CD4-positive, alpha-beta memory T cell (primary cell): ENCODE data around the gene NTS. TPM values are rescaled to one million over a fixed set of nuclear protein-coding genes. Genes with fewer than 3 reads are reported as not detected.

Experiments
- CTCF ChIA-PET: fragments of 350-600 bp; sonication (Branson Sonifier 250); formaldehyde crosslinking; loops from one replicate; lab custom pipeline; 2021; ENCODE audit warnings: inconsistent platforms; ENCODE audit not compliant: partially characterized antibody; lab: Charles Lee
- POLR2A ChIA-PET: fragments of 350-600 bp; sonication (Branson Sonifier 250); formaldehyde crosslinking; loops from one replicate; lab custom pipeline; 2021; ENCODE audit not compliant: partially characterized antibody; lab: Charles Lee
- DNase-seq, 5 donors: peaks; one replicate each; pipeline versions ENCODE4 v3.0.0 to v3.0.0-alpha.2; 2020 to 2022; ENCODE audit warnings: mixed read lengths in 1 of 5
- H3K27ac ChIP-seq: one replicate; pipeline ENCODE4 v1.7.0; 2013; ENCODE audit warnings: low read depth, low read length
- H3K27me3 ChIP-seq: 2 replicates; pipeline ENCODE4 v1.7.0; 2013; ENCODE audit warnings: mild to moderate bottlenecking, low read length, moderate library complexity; ENCODE audit not compliant: insufficient read depth
- H3K36me3 ChIP-seq: 2 replicates; pipeline ENCODE4 v1.7.0; 2013; ENCODE audit warnings: mild to moderate bottlenecking, low read length, moderate library complexity; ENCODE audit not compliant: insufficient read depth
- H3K4me1 ChIP-seq: 2 replicates; pipeline ENCODE4 v1.7.0; 2013; ENCODE audit warnings: mild to moderate bottlenecking, low read length, moderate library complexity; ENCODE audit not compliant: insufficient read depth
- H3K4me3 ChIP-seq, 2 donors: one replicate each; pipeline ENCODE4 v1.7.0; 2013; ENCODE audit warnings: low read length in 2 of 2, mild to moderate bottlenecking in 1 of 2
- H3K9me3 ChIP-seq, 2 donors: one replicate each; pipeline ENCODE4 v1.7.0; 2013; ENCODE audit warnings: low read length in 2 of 2, control low read depth in 1 of 2; ENCODE audit not compliant: control insufficient read depth in 1 of 2
- H3K27ac Mint-ChIP-seq, 7 donors: one replicate each; pipeline ENCODE4 v1.8.0; 2020 to 2021; ENCODE audit warnings: mixed read lengths in 7 of 7, mild to moderate bottlenecking in 6 of 7, inconsistent platforms in 3 of 7, moderate library complexity in 3 of 7
- H3K27me3 Mint-ChIP-seq, 2 donors: one replicate each; pipeline ENCODE4 v1.8.0; 2020 to 2021; ENCODE audit warnings: mixed read lengths in 2 of 2
- H3K36me3 Mint-ChIP-seq, 2 donors: one replicate each; pipeline ENCODE4 v1.8.0; 2020 to 2021; ENCODE audit warnings: mixed read lengths in 2 of 2, inconsistent platforms in 1 of 2, mild to moderate bottlenecking in 1 of 2
- H3K4me1 Mint-ChIP-seq, 4 donors: one replicate each; pipeline ENCODE4 v1.8.0; 2020 to 2021; ENCODE audit warnings: mixed read lengths in 4 of 4, mild to moderate bottlenecking in 1 of 4
- H3K4me3 Mint-ChIP-seq, 8 donors: one replicate each; pipeline ENCODE4 v1.8.0; 2020 to 2021; ENCODE audit warnings: mixed read lengths in 8 of 8, mild to moderate bottlenecking in 7 of 8, moderate library complexity in 6 of 8, inconsistent platforms in 3 of 8
- H3K9me3 Mint-ChIP-seq, 8 donors: one replicate each; pipeline ENCODE4 v1.8.0; 2020 to 2021; ENCODE audit warnings: mixed read lengths in 8 of 8, mild to moderate bottlenecking in 5 of 8, inconsistent platforms in 3 of 8, moderate library complexity in 1 of 8
- intact Hi-C: fragments of 100-400 bp; cut with micrococcal nuclease; formaldehyde crosslinking; loops from one replicate; pipeline ENCODE4 v1.15.1; 2023
- polyA plus RNA-seq, 2 donors: library from polyadenylated mRNA; unstranded; fragments of 300-500 nt; fragmentation: Illumina TruSeq; gene quantifications; one replicate each; pipeline ENCODE4 v1.2.3, GENCODE V29; 2021
- total RNA-seq, 2 experiments: library from RNA; stranded (reverse); gene quantifications; one replicate each; pipeline ENCODE4 v1.2.3, GENCODE V29; 2021

Gene NTS
- total and polyA plus RNA-seq, 4 experiments from 2014 or later, result not detected

- no peak overlapping the region for H3K27ac ChIP-seq
- no peaks in the 10 kb centered on the region for H3K36me3 Mint-ChIP-seq
- no peak overlapping the region for H3K4me3 Mint-ChIP-seq
- no peaks in the 10 kb centered on the region for H3K9me3 ChIP-seq
- H3K27me3 Mint-ChIP-seq, result no peaks in the 10 kb centered on the region
- H3K36me3 ChIP-seq, result no peaks in the 10 kb centered on the region
- no peaks in the 10 kb centered on the region for H3K4me1 Mint-ChIP-seq
- POLR2A ChIA-PET, result no interaction called here
- H3K27me3 ChIP-seq, result no peaks in the 10 kb centered on the region
- intact Hi-C loops, result no loop called here
- CTCF ChIA-PET, result no interaction called here
- peaks cover 0 to 3% (median 0%) of the 10 kb centered on the region in 8 donors for H3K9me3 Mint-ChIP-seq
- H3K27ac Mint-ChIP-seq, result no peak overlapping the region
- DNase-seq, result no peak
- H3K4me3 ChIP-seq, result no peak overlapping the region
- no peaks in the 10 kb centered on the region for H3K4me1 ChIP-seq
Measured at GRCh38 chr12:85927166-85927565, 53.1 kb downstream of the NTS start.

Other genes with a start within 250 kb of the NTS start
- not detected for gene RASSF9, start 37.9 kb upstream of the NTS start, total RNA-seq
- not detected for gene RASSF9, start 37.9 kb upstream of the NTS start, polyA plus RNA-seq